ENCODE results near the gene CHCHD2.

- no peak for TF ChIP-seq CTCF (IDR thresholded peaks at IDR 0.05; ENCODE audit: insufficient read depth, low read length)
- no peak for TF ChIP-seq POLR2AphosphoS5 (IDR thresholded peaks at IDR 0.05; ENCODE audit: low read depth)
These were observed 52.3 kb downstream of the CHCHD2 start for GRCh38 chr7:56053993-56054392.
